Endothelial cell of umbilical vein (primary cell): ENCODE results near the gene NXPE3.

Experiments
- CTCF ChIP-seq, 2 donors: IDR thresholded peaks; 1 replicate in 1 of 2; 2 replicates in 1 of 2; pipeline ENCODE4 v1.5.1; 2011; ENCODE audit warnings: low read length in 2 of 2, mild to moderate bottlenecking in 2 of 2, moderate library complexity in 2 of 2, control low read depth in 1 of 2, inconsistent platforms in 1 of 2, low read depth in 1 of 2; ENCODE audit not compliant: insufficient read depth in 1 of 2; ENCODE audit errors: extremely low read depth in 1 of 2
- EZH2 ChIP-seq: IDR thresholded peaks from 2 replicates; pipeline ENCODE4 v1.6.1; 2012; ENCODE audit warnings: borderline replicate concordance, low read depth, mild to moderate bottlenecking, moderate library complexity, low read length, inconsistent platforms; ENCODE audit not compliant: severe bottlenecking
- FOS ChIP-seq: IDR thresholded peaks from 2 replicates; pipeline ENCODE4 v1.6.1; 2011; ENCODE audit warnings: mild to moderate bottlenecking, low read length, moderate library complexity, borderline replicate concordance; ENCODE audit not compliant: insufficient read depth
- GATA2 ChIP-seq: IDR thresholded peaks from 2 replicates; pipeline ENCODE4 v1.7.0; 2011; ENCODE audit warnings: low read depth, mild to moderate bottlenecking, moderate library complexity, mixed read lengths, low read length; ENCODE audit not compliant: insufficient read length, insufficient read depth
- JUN ChIP-seq: IDR thresholded peaks from 2 replicates; pipeline ENCODE4 v1.6.1; 2011; ENCODE audit warnings: borderline replicate concordance, low read depth; ENCODE audit not compliant: insufficient read length, insufficient read depth
- MAX ChIP-seq: IDR thresholded peaks from 2 replicates; pipeline ENCODE4 v1.6.1; 2011; ENCODE audit not compliant: insufficient read depth, insufficient read length
- MYC ChIP-seq: IDR thresholded peaks from one replicate; pipeline ENCODE4 v1.6.1; 2011; ENCODE audit warnings: mild to moderate bottlenecking, low read depth, low read length
- POLR2A ChIP-seq: IDR thresholded peaks from 2 replicates; pipeline ENCODE4 v1.6.1; 2012; ENCODE audit warnings: low read depth, mild to moderate bottlenecking, control low read depth, low read length
- POLR2AphosphoS5 ChIP-seq: IDR thresholded peaks from 2 replicates; pipeline ENCODE4 v1.6.1; 2012; ENCODE audit warnings: low read depth, mild to moderate bottlenecking, control low read depth, low read length, moderate library complexity; ENCODE audit not compliant: insufficient read depth

GRCh38 chr3:101744811-101745210, 34.2 kb upstream of the NXPE3 start:
- TF ChIP-seq POLR2AphosphoS5 (no peak), POLR2A (no peak), CTCF (IDR thresholded peaks at IDR 0.05; ENCODE audit: extremely low read depth in 1 of 2, insufficient read depth in 1 of 2, low read depth in 1 of 2, low read length in 2 of 2) (no peak), MAX (no peak), MYC (no peak), EZH2 (no peak), JUN (no peak), GATA2 (no peak), FOS (no peak)
